ENCODE results near the gene EDN1.

Gene EDN1

DNA sequence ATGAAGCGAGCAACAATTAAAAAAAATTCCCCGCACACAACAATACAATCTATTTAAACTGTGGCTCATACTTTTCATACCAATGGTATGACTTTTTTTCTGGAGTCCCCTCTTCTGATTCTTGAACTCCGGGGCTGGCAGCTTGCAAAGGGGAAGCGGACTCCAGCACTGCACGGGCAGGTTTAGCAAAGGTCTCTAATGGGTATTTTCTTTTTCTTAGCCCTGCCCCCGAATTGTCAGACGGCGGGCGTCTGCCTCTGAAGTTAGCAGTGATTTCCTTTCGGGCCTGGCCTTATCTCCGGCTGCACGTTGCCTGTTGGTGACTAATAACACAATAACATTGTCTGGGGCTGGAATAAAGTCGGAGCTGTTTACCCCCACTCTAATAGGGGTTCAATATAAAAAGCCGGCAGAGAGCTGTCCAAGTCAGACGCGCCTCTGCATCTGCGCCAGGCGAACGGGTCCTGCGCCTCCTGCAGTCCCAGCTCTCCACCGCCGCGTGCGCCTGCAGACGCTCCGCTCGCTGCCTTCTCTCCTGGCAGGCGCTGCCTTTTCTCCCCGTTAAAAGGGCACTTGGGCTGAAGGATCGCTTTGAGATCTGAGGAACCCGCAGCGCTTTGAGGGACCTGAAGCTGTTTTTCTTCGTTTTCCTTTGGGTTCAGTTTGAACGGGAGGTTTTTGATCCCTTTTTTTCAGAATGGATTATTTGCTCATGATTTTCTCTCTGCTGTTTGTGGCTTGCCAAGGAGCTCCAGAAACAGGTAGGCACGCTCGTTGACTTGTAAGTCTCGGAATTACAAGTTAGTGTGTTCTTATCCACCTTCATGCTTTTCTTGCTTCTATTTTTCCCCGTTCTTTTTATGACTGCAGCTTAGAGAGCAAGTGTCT is at the start of gene EDN1:
Gene EDN1 (plus strand): TSS at position 429 of the 888 bp plus-strand sequence. CDS start 269 bp downstream, at position 698.
- TF ChIP-seq, protein P1, sequence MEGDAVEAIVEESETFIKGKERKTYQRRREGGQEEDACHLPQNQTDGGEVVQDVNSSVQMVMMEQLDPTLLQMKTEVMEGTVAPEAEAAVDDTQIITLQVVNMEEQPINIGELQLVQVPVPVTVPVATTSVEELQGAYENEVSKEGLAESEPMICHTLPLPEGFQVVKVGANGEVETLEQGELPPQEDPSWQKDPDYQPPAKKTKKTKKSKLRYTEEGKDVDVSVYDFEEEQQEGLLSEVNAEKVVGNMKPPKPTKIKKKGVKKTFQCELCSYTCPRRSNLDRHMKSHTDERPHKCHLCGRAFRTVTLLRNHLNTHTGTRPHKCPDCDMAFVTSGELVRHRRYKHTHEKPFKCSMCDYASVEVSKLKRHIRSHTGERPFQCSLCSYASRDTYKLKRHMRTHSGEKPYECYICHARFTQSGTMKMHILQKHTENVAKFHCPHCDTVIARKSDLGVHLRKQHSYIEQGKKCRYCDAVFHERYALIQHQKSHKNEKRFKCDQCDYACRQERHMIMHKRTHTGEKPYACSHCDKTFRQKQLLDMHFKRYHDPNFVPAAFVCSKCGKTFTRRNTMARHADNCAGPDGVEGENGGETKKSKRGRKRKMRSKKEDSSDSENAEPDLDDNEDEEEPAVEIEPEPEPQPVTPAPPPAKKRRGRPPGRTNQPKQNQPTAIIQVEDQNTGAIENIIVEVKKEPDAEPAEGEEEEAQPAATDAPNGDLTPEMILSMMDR (IDR thresholded peaks at IDR 0.05; ENCODE audit: control extremely low read depth, extremely low read depth, low read depth, missing control alignments): peak; percentile 53
- CTCF ChIA-PET: interaction anchor here (0.7 to 6.7 kb wide), 67 partner anchors 9 to 708 kb away, joined by 3 to 126 read pairs (median 5); no protein-coding TSS in a partner anchor
- POLR2A ChIA-PET: no interaction called here
- peak; percentile 74 for DNase-seq (ENCODE audit: extremely low spot score)

DNA sequence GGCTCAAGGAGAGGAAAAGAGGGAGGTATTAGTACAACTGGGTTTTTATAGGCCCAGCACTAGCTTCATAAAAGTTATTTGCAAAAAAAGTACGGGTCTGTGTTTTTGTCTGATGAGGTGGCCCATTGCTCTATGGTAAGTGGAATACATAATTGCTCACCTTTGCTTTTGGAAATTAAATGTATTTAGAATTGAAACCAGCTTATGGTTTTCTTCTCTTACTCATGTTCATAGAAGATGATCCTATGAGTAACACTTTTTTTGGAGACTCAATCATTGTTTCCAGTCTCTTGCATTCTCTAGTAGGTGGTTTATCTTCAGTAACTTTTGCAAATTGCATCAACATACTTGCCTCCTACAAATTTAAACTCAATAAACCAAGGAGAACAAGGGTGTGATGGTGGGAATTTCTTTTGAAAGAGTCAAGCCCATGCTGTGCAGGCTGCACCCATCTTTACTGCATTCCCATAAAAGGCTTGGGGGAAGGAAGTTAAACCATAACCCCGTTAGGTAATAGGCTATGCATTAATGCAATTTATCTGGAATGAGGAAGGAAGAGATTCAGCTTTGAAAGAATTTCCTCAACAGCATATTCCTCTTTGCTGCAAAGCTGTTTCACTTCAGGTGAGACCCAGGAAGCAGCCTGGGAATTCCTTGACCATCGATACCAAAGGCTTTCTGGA is 48.5 kb upstream of the EDN1 start:
- DNase-seq (ENCODE audit: extremely low spot score): no peak
- TF ChIP-seq, protein P1 (IDR thresholded peaks at IDR 0.05; ENCODE audit: control extremely low read depth, extremely low read depth, low read depth, missing control alignments): no peak
- POLR2A ChIA-PET: no interaction called here
- CTCF ChIA-PET: interaction anchor here (1.6 kb wide), 1 partner anchor 23 kb away, joined by 3 read pairs; no protein-coding TSS in a partner anchor

GRCh38 chr6:12243169-12243568 is 47.0 kb upstream of the EDN1 start:
- DNase-seq (ENCODE audit: extremely low spot score): no peak
- CTCF ChIA-PET: no interaction called here
- POLR2A ChIA-PET: no interaction called here
- TF ChIP-seq, protein P1 (IDR thresholded peaks at IDR 0.05; ENCODE audit: control extremely low read depth, extremely low read depth, low read depth, missing control alignments): no peak

DNA sequence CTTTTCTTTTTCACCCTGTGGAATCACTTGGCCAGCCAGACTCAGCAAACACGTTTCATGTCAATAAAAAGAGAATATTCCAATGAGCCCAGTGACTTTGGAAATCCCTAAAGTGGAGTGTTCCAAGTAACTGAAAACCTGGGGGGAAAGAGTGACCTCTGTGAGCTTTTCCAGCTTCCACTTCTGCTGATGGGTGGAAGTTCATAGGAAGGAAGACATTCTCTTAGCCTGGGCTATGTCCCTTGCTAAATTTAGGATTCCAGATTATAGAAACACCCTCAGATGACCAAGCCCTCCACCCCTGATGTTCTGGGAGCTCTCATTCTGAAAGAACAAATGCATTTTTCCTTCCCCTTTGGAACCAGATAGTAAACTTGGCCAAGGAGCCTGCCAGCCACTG is 44.8 kb upstream of the EDN1 start:
- POLR2A ChIA-PET: no interaction called here
- TF ChIP-seq, protein P1 (IDR thresholded peaks at IDR 0.05; ENCODE audit: control extremely low read depth, extremely low read depth, low read depth, missing control alignments): no peak
- no peak for DNase-seq (ENCODE audit: extremely low spot score)
- CTCF ChIA-PET: interaction anchor here (0.9 to 1.1 kb wide), 4 partner anchors 9 to 80 kb away, joined by 3 to 4 read pairs (median 3); no protein-coding TSS in a partner anchor

GRCh38 chr6:12245763-12246718 is 44.1 kb upstream of the EDN1 start:
- ChIA-PET POLR2A (no interaction called here), CTCF (interaction anchor here (0.9 to 1.1 kb wide), 5 partner anchors 10 to 79 kb away, joined by 3 to 4 read pairs (median 3); no protein-coding TSS in a partner anchor)
- TF ChIP-seq, protein P1 (IDR thresholded peaks at IDR 0.05; ENCODE audit: control extremely low read depth, extremely low read depth, low read depth, missing control alignments): no peak
- no peak for DNase-seq (ENCODE audit: extremely low spot score)
